H1 (cell line): Measurements from ENCODE around the gene TRIM27. TPM values are rescaled to one million over a fixed set of nuclear protein-coding genes. Genes with fewer than 3 reads are reported as not detected.

Source experiments
- CHD1 ChIP-seq: IDR thresholded peaks from 2 replicates; pipeline ENCODE4 v1.6.1; 2012; ENCODE audit warnings: low read depth, low read length, improper control_type of control experiment
- HDAC2 ChIP-seq, 2 experiments: fragments of 300-600 bp in 1 of 2; sonication (generic) in 1 of 2; IDR thresholded peaks; 2 replicates each; pipeline ENCODE4 v1.6.1; 2011 to 2012; ENCODE audit warnings: low read depth in 2 of 2, low read length in 2 of 2, mild to moderate bottlenecking in 2 of 2, moderate library complexity in 2 of 2, borderline replicate concordance in 1 of 2, inconsistent platforms in 1 of 2
- PHF8 ChIP-seq: fragments of 200-600 bp; sonication (generic); conservative IDR thresholded peaks from 2 replicates; pipeline ENCODE4 v1.7.1; 2012; ENCODE audit warnings: low read depth, mild to moderate bottlenecking, inconsistent platforms, low read length, moderate library complexity
- polyA plus RNA-seq, 7 experiments: library from polyadenylated mRNA; depleted of rRNA in 3 of 7; stranded (reverse) in 5 of 7; unstranded in 2 of 7; fragments of >200 nt in 5 of 7; fragments of 200-250 nt in 2 of 7; gene quantifications; 1 replicate in 5 of 7; 2 replicates in 1 of 7; 4 replicates in 1 of 7; pipeline versions ENCODE4 v1.2.1 to v1.2.3, GENCODE V29; 2011 to 2013; ENCODE audit warnings: missing spikeins in 2 of 7, mixed read lengths in 2 of 7
- total RNA-seq: library from RNA; stranded (reverse); fragmentation: NEBNext Ultra II Directional; extraction: Animal tissue kit (Norgen Biotek cat#: 25700); gene quantifications from 2 replicates; pipeline ENCODE4 v1.2.1, GENCODE V29; 2021

Gene TRIM27
- total and polyA plus RNA-seq, 2 of the 8 experiments (the other 6 are each of a cell fraction or from before 2014, with no cell fraction given): 76.4 to 85.9 TPM

DNA sequence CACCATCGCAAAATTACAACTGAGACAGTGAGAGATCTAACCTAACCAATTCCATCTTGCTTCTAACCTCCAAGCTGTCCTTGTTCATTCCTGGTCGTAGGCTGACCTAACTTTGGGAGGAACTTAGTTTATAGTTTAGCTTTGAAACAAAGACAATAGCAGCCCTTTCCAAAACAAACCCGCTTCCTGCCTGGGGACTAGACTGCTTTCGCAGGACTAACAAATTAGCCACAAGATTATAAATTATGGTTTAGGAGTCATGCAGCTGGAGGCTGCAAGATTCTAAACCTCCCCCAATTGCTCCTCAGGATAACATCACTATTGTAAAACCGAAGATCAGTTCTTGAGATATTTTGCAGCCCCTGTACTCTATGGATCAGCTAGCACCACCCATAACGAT, 63.2 kb downstream of the TRIM27 start (continued):
- TF ChIP-seq PHF8 (no peak), CHD1 (no peak), HDAC2 (IDR thresholded peaks at IDR 0.05; ENCODE audit: borderline replicate concordance in 1 of 2, low read depth in 2 of 2, low read length in 2 of 2) (no peak)
